Measurements from ENCODE around the gene ADAMTS15.

DNA sequence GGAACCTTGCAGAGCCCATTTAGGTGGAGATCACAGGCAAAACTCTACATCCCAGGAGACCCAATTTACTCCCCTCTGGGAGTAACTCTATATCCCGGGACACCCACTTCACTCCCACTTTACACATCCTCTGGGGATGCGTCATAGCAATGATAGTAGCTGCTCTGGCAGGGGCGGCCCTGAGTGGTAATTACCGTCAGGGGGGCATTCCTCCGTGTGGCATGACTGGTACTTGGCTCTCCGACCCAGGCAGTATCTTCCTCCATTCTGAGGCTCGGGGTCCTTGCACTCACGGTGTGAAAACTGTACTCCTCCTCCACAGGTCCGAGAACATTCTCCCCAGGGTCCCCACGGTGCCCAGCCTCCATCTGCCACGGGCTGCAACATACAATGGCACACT is 37.2 kb upstream of the ADAMTS15 start:
- TF ChIP-seq, protein P1, sequence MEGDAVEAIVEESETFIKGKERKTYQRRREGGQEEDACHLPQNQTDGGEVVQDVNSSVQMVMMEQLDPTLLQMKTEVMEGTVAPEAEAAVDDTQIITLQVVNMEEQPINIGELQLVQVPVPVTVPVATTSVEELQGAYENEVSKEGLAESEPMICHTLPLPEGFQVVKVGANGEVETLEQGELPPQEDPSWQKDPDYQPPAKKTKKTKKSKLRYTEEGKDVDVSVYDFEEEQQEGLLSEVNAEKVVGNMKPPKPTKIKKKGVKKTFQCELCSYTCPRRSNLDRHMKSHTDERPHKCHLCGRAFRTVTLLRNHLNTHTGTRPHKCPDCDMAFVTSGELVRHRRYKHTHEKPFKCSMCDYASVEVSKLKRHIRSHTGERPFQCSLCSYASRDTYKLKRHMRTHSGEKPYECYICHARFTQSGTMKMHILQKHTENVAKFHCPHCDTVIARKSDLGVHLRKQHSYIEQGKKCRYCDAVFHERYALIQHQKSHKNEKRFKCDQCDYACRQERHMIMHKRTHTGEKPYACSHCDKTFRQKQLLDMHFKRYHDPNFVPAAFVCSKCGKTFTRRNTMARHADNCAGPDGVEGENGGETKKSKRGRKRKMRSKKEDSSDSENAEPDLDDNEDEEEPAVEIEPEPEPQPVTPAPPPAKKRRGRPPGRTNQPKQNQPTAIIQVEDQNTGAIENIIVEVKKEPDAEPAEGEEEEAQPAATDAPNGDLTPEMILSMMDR (IDR thresholded peaks at IDR 0.05) = no peak
- no peak for TF ChIP-seq POLR2A (IDR thresholded peaks at IDR 0.05)
